Glutamatergic neuron (in vitro differentiated cells): ENCODE results near the gene CENPF. TPM values are rescaled to one million over a fixed set of nuclear protein-coding genes. Genes with fewer than 3 reads are reported as not detected.

Experiments
- DNase-seq: peaks from one replicate; pipeline ENCODE4 v3.0.0; 2022
- H3K27ac Mint-ChIP-seq: one replicate; pipeline ENCODE4 v1.8.0; 2020; ENCODE audit warnings: mild to moderate bottlenecking, mixed read lengths, inconsistent platforms; ENCODE audit not compliant: unreplicated experiment
- H3K27me3 Mint-ChIP-seq: one replicate; pipeline ENCODE4 v1.8.0; 2020; ENCODE audit warnings: mild to moderate bottlenecking, moderate library complexity, mixed read lengths, inconsistent platforms; ENCODE audit not compliant: unreplicated experiment
- H3K36me3 Mint-ChIP-seq: one replicate; pipeline ENCODE4 v1.8.0; 2020; ENCODE audit warnings: mild to moderate bottlenecking, mixed read lengths, inconsistent platforms; ENCODE audit not compliant: unreplicated experiment
- H3K4me1 Mint-ChIP-seq: one replicate; pipeline ENCODE4 v1.8.0; 2020; ENCODE audit warnings: mild to moderate bottlenecking, low read depth, mixed read lengths, inconsistent platforms; ENCODE audit not compliant: unreplicated experiment
- H3K4me3 Mint-ChIP-seq: one replicate; pipeline ENCODE4 v1.8.0; 2020; ENCODE audit warnings: mild to moderate bottlenecking, mixed read lengths, inconsistent platforms; ENCODE audit not compliant: unreplicated experiment
- H3K9me3 Mint-ChIP-seq: one replicate; pipeline ENCODE4 v1.8.0; 2020; ENCODE audit warnings: mild to moderate bottlenecking, moderate library complexity, mixed read lengths, inconsistent platforms; ENCODE audit not compliant: unreplicated experiment
- total RNA-seq: library from RNA; stranded (reverse); fragmentation: NEBNext Ultra II Directional; extraction: Animal tissue kit (Norgen Biotek cat#: 25700); gene quantifications from one replicate; pipeline ENCODE4 v1.2.1, GENCODE V29; 2021; ENCODE audit not compliant: unreplicated experiment
- TF ChIP-seq, protein P1 (sequence below): fragments of 200-600 bp; sonication (generic); IDR thresholded peaks from one replicate; pipeline ENCODE4 v1.5.0; 2021; ENCODE audit not compliant: partially characterized antibody, unreplicated experiment

The CENPF gene
- total RNA-seq, 1 donor from 2014 or later, result 29.3 TPM

DNA sequence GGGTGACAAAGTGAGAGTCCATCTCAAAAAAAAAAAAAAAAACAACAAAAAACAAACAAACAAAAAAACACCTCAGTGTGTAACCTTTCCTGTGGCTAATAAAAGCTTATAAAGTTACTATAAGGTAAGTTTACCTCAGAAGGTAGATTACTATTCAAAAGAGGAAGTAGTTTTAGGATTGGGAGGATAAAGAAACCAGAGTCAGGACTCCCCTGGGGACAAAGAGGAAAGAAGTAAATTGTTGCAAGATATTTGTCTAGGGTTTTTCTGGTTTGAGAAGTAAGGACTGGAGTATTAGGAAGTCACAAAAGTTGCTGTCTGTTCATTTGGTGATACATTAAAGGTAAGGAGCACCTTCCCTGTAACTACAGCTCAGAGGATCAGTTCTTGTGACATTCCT, 23.8 kb upstream of the CENPF start:
- Mint-ChIP-seq H3K36me3 (peaks cover 11% of the 10 kb centered on the region), H3K4me3 (no peak overlapping the region), H3K4me1 (peaks cover 4% of the 10 kb centered on the region), H3K9me3 (peaks cover 8% of the 10 kb centered on the region), H3K27ac (no peak overlapping the region), H3K27me3 (no peaks in the 10 kb centered on the region)
- TF ChIP-seq, protein P1, sequence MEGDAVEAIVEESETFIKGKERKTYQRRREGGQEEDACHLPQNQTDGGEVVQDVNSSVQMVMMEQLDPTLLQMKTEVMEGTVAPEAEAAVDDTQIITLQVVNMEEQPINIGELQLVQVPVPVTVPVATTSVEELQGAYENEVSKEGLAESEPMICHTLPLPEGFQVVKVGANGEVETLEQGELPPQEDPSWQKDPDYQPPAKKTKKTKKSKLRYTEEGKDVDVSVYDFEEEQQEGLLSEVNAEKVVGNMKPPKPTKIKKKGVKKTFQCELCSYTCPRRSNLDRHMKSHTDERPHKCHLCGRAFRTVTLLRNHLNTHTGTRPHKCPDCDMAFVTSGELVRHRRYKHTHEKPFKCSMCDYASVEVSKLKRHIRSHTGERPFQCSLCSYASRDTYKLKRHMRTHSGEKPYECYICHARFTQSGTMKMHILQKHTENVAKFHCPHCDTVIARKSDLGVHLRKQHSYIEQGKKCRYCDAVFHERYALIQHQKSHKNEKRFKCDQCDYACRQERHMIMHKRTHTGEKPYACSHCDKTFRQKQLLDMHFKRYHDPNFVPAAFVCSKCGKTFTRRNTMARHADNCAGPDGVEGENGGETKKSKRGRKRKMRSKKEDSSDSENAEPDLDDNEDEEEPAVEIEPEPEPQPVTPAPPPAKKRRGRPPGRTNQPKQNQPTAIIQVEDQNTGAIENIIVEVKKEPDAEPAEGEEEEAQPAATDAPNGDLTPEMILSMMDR, result no peak
- DNase-seq, result no peak

DNA sequence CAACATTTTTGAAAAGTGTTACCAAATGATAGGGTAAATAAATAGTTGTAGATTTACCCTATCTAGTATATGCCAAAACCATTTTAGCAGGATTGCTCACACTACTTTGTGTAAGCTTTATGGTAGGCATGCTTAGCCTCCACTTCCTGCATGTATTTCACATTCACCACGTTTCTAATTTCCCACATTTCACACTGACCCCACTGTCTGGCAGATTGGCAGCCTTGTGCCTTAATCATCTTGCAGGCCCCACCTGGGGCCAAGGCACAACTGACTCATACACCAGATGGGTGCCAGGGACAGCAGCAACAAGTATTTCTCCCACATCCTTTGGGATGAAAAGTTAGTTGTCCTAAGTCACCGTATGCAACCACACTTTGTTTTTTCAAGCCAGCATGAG, 21.2 kb upstream of the CENPF start:
- Mint-ChIP-seq H3K4me1 (peaks cover 4% of the 10 kb centered on the region), H3K4me3 (no peak overlapping the region), H3K27ac (no peak overlapping the region), H3K27me3 (no peaks in the 10 kb centered on the region), H3K36me3 (peaks cover under 1% of the 10 kb centered on the region), H3K9me3 (peaks cover 2% of the 10 kb centered on the region)
- no peak for DNase-seq
- TF ChIP-seq, protein P1, result no peak

DNA sequence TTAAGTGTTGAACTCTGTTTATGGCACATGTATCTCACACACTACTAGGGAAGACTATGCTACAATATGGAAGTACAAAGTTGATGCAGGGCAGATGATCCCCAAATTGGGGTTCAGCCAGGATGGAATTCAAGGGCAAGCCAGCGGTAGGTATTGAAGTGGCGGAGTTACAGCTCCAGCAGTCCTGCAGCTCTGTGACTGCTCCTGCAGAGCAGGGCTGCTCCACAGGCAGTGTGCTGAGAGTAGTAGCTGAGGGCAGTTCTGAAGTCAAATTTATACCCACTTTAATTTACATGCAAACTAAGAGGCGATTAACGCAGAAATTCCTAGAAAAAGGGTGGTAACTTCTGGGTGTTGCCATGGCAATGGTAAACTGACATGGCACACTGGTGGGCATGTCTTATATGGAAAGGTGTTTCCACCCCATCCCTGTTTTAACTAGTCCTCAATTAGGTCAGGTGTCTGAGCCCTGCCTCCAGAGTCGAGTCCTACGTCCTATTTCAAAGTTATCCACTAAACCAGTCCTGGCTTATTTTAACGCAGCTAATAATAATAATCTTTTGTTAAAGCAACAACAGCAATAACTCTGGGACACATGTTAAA, 20.6 kb upstream of the CENPF start:
- no peaks in the 10 kb centered on the region for H3K27me3 Mint-ChIP-seq
- H3K36me3 Mint-ChIP-seq, result no peaks in the 10 kb centered on the region
- H3K27ac Mint-ChIP-seq, result no peak overlapping the region
- DNase-seq, result no peak
- no peak overlapping the region for H3K4me3 Mint-ChIP-seq
- TF ChIP-seq, protein P1, result no peak
- peaks cover 2% of the 10 kb centered on the region for H3K9me3 Mint-ChIP-seq
- H3K4me1 Mint-ChIP-seq, result peaks cover 4% of the 10 kb centered on the region

DNA sequence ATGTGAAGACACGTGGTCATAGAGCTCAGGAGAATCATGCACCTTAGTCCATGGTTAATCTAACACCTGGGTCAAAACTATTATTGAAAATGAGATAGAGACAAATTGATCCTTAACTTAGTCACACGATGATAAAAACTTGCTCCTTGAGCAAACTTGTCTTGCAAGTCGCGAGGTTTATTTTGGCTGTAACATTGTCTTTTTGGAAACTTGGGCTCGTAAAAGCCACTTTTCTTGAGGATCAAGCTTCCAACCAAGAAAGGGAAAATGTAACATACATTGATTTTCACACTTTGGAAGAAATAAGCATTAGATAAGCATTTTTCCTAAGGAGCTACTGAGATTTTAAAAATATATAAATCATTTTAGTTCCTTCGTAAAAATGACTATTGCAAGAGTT, 19.9 kb upstream of the CENPF start:
- H3K27ac Mint-ChIP-seq, result no peak overlapping the region
- TF ChIP-seq, protein P1, result no peak
- H3K36me3 Mint-ChIP-seq, result no peaks in the 10 kb centered on the region
- no peak for DNase-seq
- H3K27me3 Mint-ChIP-seq, result no peaks in the 10 kb centered on the region
- H3K4me1 Mint-ChIP-seq, result peaks cover 4% of the 10 kb centered on the region
- peaks cover 1% of the 10 kb centered on the region for H3K9me3 Mint-ChIP-seq
- no peak overlapping the region for H3K4me3 Mint-ChIP-seq

DNA sequence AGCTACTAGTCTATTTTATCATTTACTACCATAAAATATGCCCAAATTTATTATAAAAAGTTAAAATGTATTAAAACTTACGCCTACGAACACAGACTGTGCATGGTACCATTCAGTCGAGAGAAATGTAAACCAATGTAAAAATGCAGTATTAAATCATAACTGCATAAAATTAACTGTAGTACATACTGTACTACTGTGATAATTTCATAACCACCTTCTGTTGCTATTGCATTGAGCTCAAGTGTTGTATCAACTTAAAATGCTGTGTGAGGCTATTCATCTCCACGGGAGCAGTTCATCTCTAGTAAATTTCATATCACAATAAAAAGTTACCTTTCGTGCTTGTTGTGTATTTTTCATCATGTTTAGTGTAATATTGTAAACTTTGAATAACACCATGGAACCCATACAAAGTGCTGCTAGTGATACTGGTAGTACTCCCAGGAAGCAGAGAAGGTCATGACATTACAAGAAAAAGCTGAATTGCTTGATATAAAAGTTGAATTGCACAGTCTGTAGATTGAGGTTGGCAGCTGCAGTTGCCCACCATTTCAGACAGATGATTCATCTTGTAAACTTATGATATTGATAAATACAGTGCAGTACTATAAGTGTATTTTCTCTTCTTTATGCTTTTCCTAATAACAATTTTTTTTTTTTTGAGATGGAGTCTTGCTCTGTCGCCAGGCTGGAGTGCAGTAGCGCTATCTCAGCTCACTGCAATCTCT, 19.0 kb upstream of the CENPF start:
- Mint-ChIP-seq H3K9me3 (no peaks in the 10 kb centered on the region), H3K27me3 (no peaks in the 10 kb centered on the region), H3K27ac (no peak overlapping the region)

More for the DNA sequence above, 19.0 kb upstream of the CENPF start:
- Mint-ChIP-seq H3K4me3 (no peak overlapping the region), H3K36me3 (no peaks in the 10 kb centered on the region), H3K4me1 (peaks cover 4% of the 10 kb centered on the region)
- no peak for DNase-seq
- TF ChIP-seq, protein P1, result no peak
